Astrocyte (in vitro differentiated cells and primary cell): ENCODE data around the gene ZFAND4. TPM values are rescaled to one million over a fixed set of nuclear protein-coding genes. Genes with fewer than 3 reads are reported as not detected.

Experiments used
- DNase-seq: peaks from one replicate; pipeline ENCODE4 v3.0.0-alpha.2; 2010; ENCODE audit warnings: low read depth
- FAIRE-seq: peaks from 2 replicates; lab custom pipeline; 2011; peaks lifted over from hg19 to GRCh38; lab: Jason Lieb, UNC
- H2AFZ ChIP-seq: 2 replicates; pipeline ENCODE4 v1.6.0; 2012; ENCODE audit warnings: low read depth, low read length, inconsistent platforms
- H3K27ac ChIP-seq: 2 replicates; pipeline ENCODE4 v1.5.1; 2011; ENCODE audit warnings: low read depth, low read length, inconsistent platforms
- H3K27me3 ChIP-seq: 2 replicates; pipeline ENCODE4 v1.6.0; 2011; ENCODE audit warnings: low read length, inconsistent platforms; ENCODE audit not compliant: insufficient read depth
- H3K36me3 ChIP-seq: 2 replicates; pipeline ENCODE4 v1.5.1; 2011; ENCODE audit warnings: low read length, inconsistent platforms; ENCODE audit not compliant: insufficient read depth
- H3K4me1 ChIP-seq: 2 replicates; pipeline ENCODE4 v1.5.1; 2011; ENCODE audit warnings: low read length, inconsistent platforms; ENCODE audit not compliant: insufficient read depth
- H3K4me2 ChIP-seq: 2 replicates; pipeline ENCODE4 v1.6.0; 2012; ENCODE audit warnings: low read length, inconsistent platforms
- H3K4me3 ChIP-seq: 2 replicates; pipeline ENCODE4 v1.5.1; 2011; ENCODE audit warnings: low read depth, mild to moderate bottlenecking, low read length, inconsistent platforms; ENCODE audit not compliant: insufficient read depth
- H3K79me2 ChIP-seq: 2 replicates; pipeline ENCODE4 v1.6.0; 2012; ENCODE audit warnings: mild to moderate bottlenecking, low read length, inconsistent platforms; ENCODE audit not compliant: insufficient read depth
- H3K9ac ChIP-seq: 2 replicates; pipeline ENCODE4 v1.6.0; 2012; ENCODE audit warnings: mild to moderate bottlenecking, low read length, inconsistent platforms
- H3K9me3 ChIP-seq: 2 replicates; pipeline ENCODE4 v1.5.1; 2012; ENCODE audit warnings: low read depth, mild to moderate bottlenecking, low read length, inconsistent platforms; ENCODE audit not compliant: insufficient read depth
- H4K20me1 ChIP-seq: 2 replicates; pipeline ENCODE4 v1.6.0; 2012; ENCODE audit warnings: low read length, inconsistent platforms; ENCODE audit not compliant: insufficient read depth
- H3K27ac Mint-ChIP-seq: one replicate; pipeline ENCODE4 v1.8.0; 2021; ENCODE audit warnings: mild to moderate bottlenecking, mixed read lengths; ENCODE audit not compliant: unreplicated experiment
- H3K27me3 Mint-ChIP-seq: one replicate; pipeline ENCODE4 v1.8.0; 2021; ENCODE audit warnings: low read depth, mixed read lengths; ENCODE audit not compliant: unreplicated experiment
- H3K36me3 Mint-ChIP-seq: one replicate; pipeline ENCODE4 v1.8.0; 2021; ENCODE audit warnings: low read depth, mixed read lengths; ENCODE audit not compliant: unreplicated experiment
- H3K4me1 Mint-ChIP-seq: one replicate; pipeline ENCODE4 v1.8.0; 2021; ENCODE audit warnings: low read depth, mixed read lengths; ENCODE audit not compliant: unreplicated experiment
- H3K4me3 Mint-ChIP-seq: one replicate; pipeline ENCODE4 v1.8.0; 2021; ENCODE audit warnings: mild to moderate bottlenecking, moderate library complexity, mixed read lengths; ENCODE audit not compliant: unreplicated experiment
- H3K9me3 Mint-ChIP-seq: one replicate; pipeline ENCODE4 v1.8.0; 2021; ENCODE audit warnings: mild to moderate bottlenecking, mixed read lengths; ENCODE audit not compliant: unreplicated experiment
- CTCF ChIP-seq: IDR thresholded peaks from 2 replicates; pipeline ENCODE4 v1.5.1; 2011; ENCODE audit warnings: low read depth, mild to moderate bottlenecking, inconsistent platforms, low read length, moderate library complexity; ENCODE audit not compliant: insufficient read depth
- EZH2 ChIP-seq: IDR thresholded peaks from 2 replicates; pipeline ENCODE4 v1.6.1; 2012; ENCODE audit warnings: mild to moderate bottlenecking, low read length, inconsistent platforms; ENCODE audit not compliant: insufficient read depth
- total RNA-seq: library from RNA; stranded (reverse); gene quantifications from 2 replicates; pipeline ENCODE4 v1.2.1, GENCODE V29; 2021

ZFAND4 gene
- total RNA-seq, 1 donor from 2014 or later: 4.6 TPM

DNA sequence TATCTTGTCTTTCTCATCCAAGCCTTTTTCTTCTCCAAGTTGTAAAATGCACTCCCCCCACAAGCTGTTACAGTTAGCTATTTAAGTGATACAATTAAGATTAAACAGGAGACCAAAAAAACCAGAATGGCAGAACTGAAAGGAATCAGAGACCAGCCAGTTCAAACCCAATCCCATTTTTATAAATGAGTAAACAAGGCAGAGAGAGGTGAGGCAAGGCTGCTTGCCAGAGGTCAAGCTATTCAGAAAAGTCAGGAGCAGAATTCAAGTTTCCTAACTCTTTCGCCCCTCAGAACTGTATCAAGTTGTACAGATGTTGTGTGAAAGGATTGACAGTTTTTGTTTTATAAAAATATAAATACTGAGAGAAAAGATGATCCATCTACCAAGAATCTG, 90.2 kb downstream of the ZFAND4 start:
- no peak overlapping the region for H3K27ac ChIP-seq
- H3K4me1 ChIP-seq: no peaks in the 10 kb centered on the region
- H3K9me3 ChIP-seq: no peaks in the 10 kb centered on the region
- no peak for DNase-seq
- no peaks in the 10 kb centered on the region for H3K36me3 Mint-ChIP-seq
- no peaks in the 10 kb centered on the region for H3K36me3 ChIP-seq
- H3K27me3 Mint-ChIP-seq: no peaks in the 10 kb centered on the region
- H3K4me3 ChIP-seq: no peak overlapping the region
- H3K27ac Mint-ChIP-seq: no peak overlapping the region
- H3K4me1 Mint-ChIP-seq: peaks cover 11% of the 10 kb centered on the region
- no peak for TF ChIP-seq EZH2
- no peak for TF ChIP-seq CTCF
- H3K27me3 ChIP-seq: no peaks in the 10 kb centered on the region
- FAIRE-seq: no peak
- peaks cover 4% of the 10 kb centered on the region for H4K20me1 ChIP-seq
- no peak overlapping the region for H2AFZ ChIP-seq
- no peak overlapping the region for H3K4me3 Mint-ChIP-seq
- H3K79me2 ChIP-seq: peaks cover 6% of the 10 kb centered on the region
- no peak overlapping the region for H3K9ac ChIP-seq
- no peak overlapping the region for H3K4me2 ChIP-seq
- no peaks in the 10 kb centered on the region for H3K9me3 Mint-ChIP-seq

DNA sequence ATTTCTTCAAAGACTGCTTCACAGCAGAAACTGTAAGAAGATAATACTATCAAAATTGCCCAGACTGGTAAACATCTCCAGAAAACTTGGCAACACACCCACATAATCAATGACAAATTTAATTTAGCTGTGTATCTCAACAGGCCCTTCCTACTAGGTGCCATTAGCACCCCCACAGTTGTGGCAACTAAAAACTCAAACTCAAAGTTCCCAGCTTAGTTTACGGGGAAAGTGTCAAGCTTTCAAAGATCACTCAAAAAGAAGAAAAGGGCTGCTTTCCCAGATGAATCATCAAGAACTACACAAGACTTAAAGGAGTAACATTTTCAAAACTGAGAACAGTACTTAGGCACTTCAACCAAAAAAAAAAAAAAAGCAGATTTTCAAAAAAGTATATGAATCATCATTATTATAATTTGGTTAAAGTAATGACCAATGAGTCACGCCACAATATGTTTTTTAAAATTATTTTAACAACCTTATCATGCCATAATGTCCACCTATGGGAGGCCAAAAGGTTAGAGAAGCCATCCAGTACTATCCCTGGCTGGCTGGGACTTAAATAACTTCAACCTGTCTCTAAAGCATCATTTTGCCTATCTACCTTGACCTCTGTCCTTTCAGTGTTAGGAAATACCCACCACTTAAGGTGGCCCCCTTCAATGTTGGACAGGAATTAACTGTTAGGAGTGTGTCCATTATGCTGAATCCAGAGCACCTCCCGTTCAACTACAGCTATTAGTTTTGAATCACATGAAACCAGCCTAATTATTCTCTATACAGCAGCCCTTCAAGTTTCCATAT, 90.8 kb downstream of the ZFAND4 start:
- Histone ChIP-seq H3K9me3 (no peaks in the 10 kb centered on the region), H3K4me3 (no peak overlapping the region), H3K4me2 (no peak overlapping the region), H3K36me3 (no peaks in the 10 kb centered on the region), H3K27me3 (no peaks in the 10 kb centered on the region), H2AFZ (no peak overlapping the region), H3K79me2 (peaks cover 6% of the 10 kb centered on the region), H3K4me1 (no peaks in the 10 kb centered on the region), H3K27ac (no peak overlapping the region), H4K20me1 (peaks cover 4% of the 10 kb centered on the region), H3K9ac (no peak overlapping the region)
- H3K4me3 Mint-ChIP-seq: no peak overlapping the region
- H3K4me1 Mint-ChIP-seq: peaks cover 11% of the 10 kb centered on the region
- peak; percentile 10 for DNase-seq
- H3K9me3 Mint-ChIP-seq: no peaks in the 10 kb centered on the region
- H3K36me3 Mint-ChIP-seq: no peaks in the 10 kb centered on the region
- H3K27ac Mint-ChIP-seq: peak overlapping the region; percentile 49
- H3K27me3 Mint-ChIP-seq: no peaks in the 10 kb centered on the region
- TF ChIP-seq CTCF (no peak), EZH2 (no peak)
- FAIRE-seq: no peak

GRCh38 chr10:45581216-45581549, 91.4 kb downstream of the ZFAND4 start:
- H3K4me1 Mint-ChIP-seq: peaks cover 11% of the 10 kb centered on the region
- no peaks in the 10 kb centered on the region for H3K36me3 Mint-ChIP-seq
- no peaks in the 10 kb centered on the region for H3K27me3 Mint-ChIP-seq

More at GRCh38 chr10:45581216-45581549, 91.4 kb downstream of the ZFAND4 start:
- no peaks in the 10 kb centered on the region for H3K9me3 Mint-ChIP-seq
- DNase-seq (no peak), FAIRE-seq (no peak)
- TF ChIP-seq CTCF (no peak), EZH2 (no peak)
- no peak overlapping the region for H3K4me3 Mint-ChIP-seq
- Histone ChIP-seq H3K27ac (no peak overlapping the region), H4K20me1 (peaks cover 4% of the 10 kb centered on the region), H3K9ac (no peak overlapping the region), H3K4me1 (no peaks in the 10 kb centered on the region), H2AFZ (no peak overlapping the region), H3K79me2 (peaks cover 3% of the 10 kb centered on the region), H3K4me3 (no peak overlapping the region), H3K36me3 (no peaks in the 10 kb centered on the region), H3K4me2 (no peak overlapping the region), H3K9me3 (no peaks in the 10 kb centered on the region), H3K27me3 (no peaks in the 10 kb centered on the region)
- no peak overlapping the region for H3K27ac Mint-ChIP-seq
